Endodermal cell (in vitro differentiated cells): ENCODE measurements around the gene EDEM3. TPM values are rescaled to one million over a fixed set of nuclear protein-coding genes. Genes with fewer than 3 reads are reported as not detected.

Source experiments
- DNase-seq: peaks from one replicate; pipeline ENCODE4 v3.0.0-alpha.2; 2017
- H3K27ac ChIP-seq: 2 replicates; pipeline ENCODE4 v1.5.1; 2013; ENCODE audit warnings: mild to moderate bottlenecking, low read depth, low read length, moderate library complexity
- H3K27me3 ChIP-seq: 2 replicates; pipeline ENCODE4 v1.6.1; 2013; ENCODE audit warnings: mild to moderate bottlenecking, low read length, moderate library complexity; ENCODE audit not compliant: insufficient read depth, control insufficient read depth, poor library complexity, severe bottlenecking
- H3K36me3 ChIP-seq: 2 replicates; pipeline ENCODE4 v1.7.0; 2013; ENCODE audit warnings: mild to moderate bottlenecking, low read length, moderate library complexity; ENCODE audit not compliant: control insufficient read depth, insufficient read depth
- H3K4me1 ChIP-seq: one replicate; pipeline ENCODE4 v1.7.0; 2013; ENCODE audit warnings: low read length; ENCODE audit not compliant: control insufficient read depth, insufficient read depth
- H3K4me3 ChIP-seq: 2 replicates; pipeline ENCODE4 v1.5.1; 2013; ENCODE audit warnings: mild to moderate bottlenecking, low read length, moderate library complexity
- H3K9ac ChIP-seq: 2 replicates; pipeline ENCODE4 v1.6.1; 2013; ENCODE audit warnings: mild to moderate bottlenecking, low read length, moderate library complexity; ENCODE audit not compliant: poor library complexity, severe bottlenecking; ENCODE audit errors: extremely low read depth
- H3K9me3 ChIP-seq: 2 replicates; pipeline ENCODE4 v1.6.1; 2013; ENCODE audit warnings: mild to moderate bottlenecking, low read length, moderate library complexity; ENCODE audit not compliant: control insufficient read depth
- H3K27ac Mint-ChIP-seq: 2 replicates; pipeline ENCODE4 v1.8.0; 2020; ENCODE audit warnings: mixed read lengths
- H3K27me3 Mint-ChIP-seq: 2 replicates; pipeline ENCODE4 v1.8.0; 2021; ENCODE audit warnings: mild to moderate bottlenecking, mixed read lengths; ENCODE audit not compliant: insufficient read depth
- H3K36me3 Mint-ChIP-seq: 2 replicates; pipeline ENCODE4 v1.8.0; 2020; ENCODE audit warnings: low read depth, mixed read lengths
- H3K4me1 Mint-ChIP-seq: 2 replicates; pipeline ENCODE4 v1.8.0; 2020; ENCODE audit warnings: mixed read lengths
- H3K4me3 Mint-ChIP-seq: 2 replicates; pipeline ENCODE4 v1.8.0; 2020; ENCODE audit warnings: mild to moderate bottlenecking, moderate library complexity, mixed read lengths
- H3K9me3 Mint-ChIP-seq: 2 replicates; pipeline ENCODE4 v1.8.0; 2020; ENCODE audit warnings: mild to moderate bottlenecking, mixed read lengths
- CTCF ChIP-seq: fragments of 200-600 bp; sonication (generic); conservative IDR thresholded peaks from 2 replicates; pipeline ENCODE4 v1.5.0; 2021; ENCODE audit warnings: antibody characterized with exemption, mild to moderate bottlenecking
- WGBS, 2 experiments: methylation state at CpG; one replicate each; pipeline versions ENCODE4 v1.1.5 to v1.1.7; 2013; ENCODE audit warnings: missing lambda C conversion rate in 2 of 2, mixed read lengths in 1 of 2; ENCODE audit not compliant: insufficient coverage in 1 of 2, insufficient read length in 1 of 2; 5-methylcytosine and 5-hydroxymethylcytosine counted together
- total RNA-seq, 2 donors: library from RNA; stranded (reverse); fragmentation: NEBNext Ultra II Directional in 1 of 2; extraction: Animal tissue kit (Norgen Biotek cat#: 25700) in 1 of 2; gene quantifications; 2 replicates in 1 of 2; 3 replicates in 1 of 2; pipeline ENCODE4 v1.2.1, GENCODE V29; 2021

EDEM3 gene
- total RNA-seq, 2 donors from 2014 or later: 17.0 to 22.0 TPM

- Histone ChIP-seq H3K27me3 (no peaks in the 10 kb centered on the region), H3K9ac (no peak overlapping the region), H3K36me3 (no peaks in the 10 kb centered on the region), H3K4me3 (no peak overlapping the region), H3K27ac (no peak overlapping the region), H3K4me1 (no peaks in the 10 kb centered on the region), H3K9me3 (no peaks in the 10 kb centered on the region)
- DNase-seq: no peak
- H3K27me3 Mint-ChIP-seq: peaks cover 22% of the 10 kb centered on the region
- no peak for TF ChIP-seq CTCF
- H3K4me1 Mint-ChIP-seq: no peaks in the 10 kb centered on the region
- no peak overlapping the region for H3K4me3 Mint-ChIP-seq
- H3K27ac Mint-ChIP-seq: no peak overlapping the region
- 91 to 95% methylated on average over 2 to 3 of the region's 3 CpGs for WGBS, 2 experiments
- H3K9me3 Mint-ChIP-seq: peaks cover under 1% of the 10 kb centered on the region
- H3K36me3 Mint-ChIP-seq: no peaks in the 10 kb centered on the region
Observed at GRCh38 chr1:184646178-184646701, 108.4 kb downstream of the EDEM3 start.

GRCh38 chr1:184644771-184645170, 109.9 kb downstream of the EDEM3 start:
- Mint-ChIP-seq H3K4me1 (no peaks in the 10 kb centered on the region), H3K4me3 (no peak overlapping the region), H3K27ac (no peak overlapping the region), H3K36me3 (no peaks in the 10 kb centered on the region), H3K27me3 (peaks cover 18% of the 10 kb centered on the region), H3K9me3 (no peaks in the 10 kb centered on the region)
- Histone ChIP-seq H3K36me3 (no peaks in the 10 kb centered on the region), H3K9me3 (no peaks in the 10 kb centered on the region), H3K27ac (no peak overlapping the region), H3K4me3 (no peak overlapping the region), H3K4me1 (no peaks in the 10 kb centered on the region), H3K9ac (no peak overlapping the region), H3K27me3 (no peaks in the 10 kb centered on the region)
- 95% methylated on average over 9 to 11 of the region's 11 CpGs for WGBS, 2 experiments
- TF ChIP-seq CTCF: no peak
- no peak for DNase-seq

- no peak overlapping the region for H3K9ac ChIP-seq
- H3K4me3 ChIP-seq: no peak overlapping the region
- no peaks in the 10 kb centered on the region for H3K4me1 ChIP-seq
- H3K4me3 Mint-ChIP-seq: no peak overlapping the region
- no peak overlapping the region for H3K27ac Mint-ChIP-seq
- DNase-seq: no peak
- H3K9me3 ChIP-seq: peaks cover 2% of the 10 kb centered on the region
- H3K4me1 Mint-ChIP-seq: peaks cover 4% of the 10 kb centered on the region
- no peak overlapping the region for H3K27ac ChIP-seq
- peaks cover 2% of the 10 kb centered on the region for H3K9me3 Mint-ChIP-seq
- no peaks in the 10 kb centered on the region for H3K27me3 ChIP-seq
- no peaks in the 10 kb centered on the region for H3K36me3 ChIP-seq
- H3K27me3 Mint-ChIP-seq: peaks cover 11% of the 10 kb centered on the region
- no peak for TF ChIP-seq CTCF
- WGBS, 2 experiments: 90 to 100% methylated on average over 1 of the region's 1 CpG
- no peaks in the 10 kb centered on the region for H3K36me3 Mint-ChIP-seq
Observed at GRCh38 chr1:184643661-184644060, 111.0 kb downstream of the EDEM3 start.
